H9 (cell line): ENCODE results near the gene INTS6L. TPM values are rescaled to one million over a fixed set of nuclear protein-coding genes. Genes with fewer than 3 reads are reported as not detected.

Experiments
- DNase-seq: peaks from one replicate; pipeline ENCODE4 v3.0.0-alpha.2; 2017
- H2AFZ ChIP-seq: one replicate; pipeline ENCODE4 v1.6.1; 2013; ENCODE audit warnings: mild to moderate bottlenecking, low read length, control low read depth, moderate library complexity
- H2AK5ac ChIP-seq: 2 replicates; pipeline ENCODE4 v1.6.1; 2013; ENCODE audit warnings: low read length, control low read depth, mixed read lengths; ENCODE audit not compliant: insufficient read length
- H2BK120ac ChIP-seq: one replicate; pipeline ENCODE4 v1.6.1; 2013; ENCODE audit warnings: low read depth, mild to moderate bottlenecking, low read length, control low read depth, inconsistent platforms; ENCODE audit not compliant: poor library complexity, severe bottlenecking
- H2BK12ac ChIP-seq: 2 replicates; pipeline ENCODE4 v1.6.1; 2013; ENCODE audit warnings: low read length, control low read depth, mixed read lengths, low read depth; ENCODE audit not compliant: insufficient read length
- H2BK15ac ChIP-seq: 2 replicates; pipeline ENCODE4 v1.6.1; 2013; ENCODE audit warnings: low read depth, low read length, control low read depth
- H2BK20ac ChIP-seq: one replicate; pipeline ENCODE4 v1.6.1; 2013; ENCODE audit warnings: low read depth, mild to moderate bottlenecking, low read length, control low read depth, inconsistent platforms; ENCODE audit not compliant: poor library complexity, severe bottlenecking
- H2BK5ac ChIP-seq: 2 replicates; pipeline ENCODE4 v1.6.1; 2013; ENCODE audit warnings: low read length, control low read depth, mixed read lengths; ENCODE audit not compliant: insufficient read length
- H3K14ac ChIP-seq: 2 replicates; pipeline ENCODE4 v1.6.1; 2013; ENCODE audit warnings: low read length, control low read depth; ENCODE audit not compliant: insufficient read depth
- H3K18ac ChIP-seq: 2 replicates; pipeline ENCODE4 v1.6.1; 2013; ENCODE audit warnings: low read depth, mild to moderate bottlenecking, mixed read lengths, low read length, control low read depth; ENCODE audit not compliant: insufficient read length
- H3K23ac ChIP-seq: 2 replicates; pipeline ENCODE4 v1.6.1; 2013; ENCODE audit warnings: low read length, control low read depth, mixed read lengths, low read depth; ENCODE audit not compliant: insufficient read length
- H3K23me2 ChIP-seq: 2 replicates; pipeline ENCODE4 v1.6.1; 2013; ENCODE audit warnings: low read depth, mild to moderate bottlenecking, mixed read lengths, low read length, control low read depth; ENCODE audit not compliant: insufficient read length, poor library complexity, severe bottlenecking
- H3K27ac ChIP-seq: 2 replicates; pipeline ENCODE4 v1.5.1; 2013; ENCODE audit warnings: low read length, control low read depth, mixed read lengths, low read depth; ENCODE audit not compliant: insufficient read length
- H3K27me3 ChIP-seq: 2 replicates; pipeline ENCODE4 v1.6.1; 2013; ENCODE audit warnings: low read length, control low read depth, inconsistent platforms; ENCODE audit not compliant: insufficient read depth
- H3K4ac ChIP-seq: 2 replicates; pipeline ENCODE4 v1.6.1; 2013; ENCODE audit warnings: low read depth, mild to moderate bottlenecking, control low read depth, inconsistent platforms, low read length, moderate library complexity
- H3K4me1 ChIP-seq: 2 replicates; pipeline ENCODE4 v1.6.1; 2013; ENCODE audit warnings: low read length, control low read depth, inconsistent platforms; ENCODE audit not compliant: insufficient read depth
- H3K4me2 ChIP-seq: 2 replicates; pipeline ENCODE4 v1.6.1; 2013; ENCODE audit warnings: low read length, control low read depth, mixed read lengths; ENCODE audit not compliant: insufficient read length, insufficient read depth
- H3K56ac ChIP-seq: 2 replicates; pipeline ENCODE4 v1.6.1; 2013; ENCODE audit warnings: low read depth, mild to moderate bottlenecking, mixed read lengths, low read length, control low read depth; ENCODE audit not compliant: insufficient read length
- H3K79me1 ChIP-seq: 2 replicates; pipeline ENCODE4 v1.6.1; 2013; ENCODE audit warnings: low read depth, mild to moderate bottlenecking, moderate library complexity, low read length, control low read depth, inconsistent platforms; ENCODE audit not compliant: insufficient read depth, poor library complexity, severe bottlenecking
- H3K79me2 ChIP-seq: 2 replicates; pipeline ENCODE4 v1.6.1; 2013; ENCODE audit warnings: low read length, control low read depth, inconsistent platforms; ENCODE audit not compliant: insufficient read depth
- H3K9ac ChIP-seq: 2 replicates; pipeline ENCODE4 v1.6.1; 2013; ENCODE audit warnings: low read length, control low read depth, mixed read lengths; ENCODE audit not compliant: insufficient read length; ENCODE audit errors: extremely low read depth
- H3K9me3 ChIP-seq: one replicate; pipeline ENCODE4 v1.6.1; 2013; ENCODE audit warnings: low read depth, low read length, inconsistent platforms; ENCODE audit not compliant: control insufficient read depth
- H3T11ph ChIP-seq: one replicate; pipeline ENCODE4 v1.6.1; 2013; ENCODE audit warnings: mild to moderate bottlenecking, low read length, control low read depth, inconsistent platforms
- H4K20me1 ChIP-seq: one replicate; pipeline ENCODE4 v1.6.1; 2013; ENCODE audit not compliant: control insufficient read depth, insufficient read length, insufficient read depth
- H4K5ac ChIP-seq: 2 replicates; pipeline ENCODE4 v1.6.1; 2013; ENCODE audit warnings: low read depth, mild to moderate bottlenecking, mixed read lengths, low read length, control low read depth; ENCODE audit not compliant: insufficient read length
- H4K8ac ChIP-seq: replicated peaks from 2 replicates; pipeline ENCODE4 v1.6.1; 2013; ENCODE audit warnings: low read length, control low read depth, mixed read lengths, low read depth; ENCODE audit not compliant: insufficient read length
- H4K91ac ChIP-seq: 2 replicates; pipeline ENCODE4 v1.6.1; 2013; ENCODE audit warnings: low read depth, mild to moderate bottlenecking, moderate library complexity, mixed read lengths, low read length, control low read depth; ENCODE audit not compliant: insufficient read length
- H3K27ac Mint-ChIP-seq, 3 experiments: 2 replicates in 2 of 3; 3 replicates in 1 of 3; pipeline ENCODE4 v1.8.0; 2020 to 2021; ENCODE audit warnings: mixed read lengths in 3 of 3, mild to moderate bottlenecking in 1 of 3, moderate library complexity in 1 of 3
- H3K27me3 Mint-ChIP-seq: 2 replicates; pipeline ENCODE4 v1.8.0; 2021; ENCODE audit warnings: low read depth, mild to moderate bottlenecking, moderate library complexity, mixed read lengths
- H3K36me3 Mint-ChIP-seq, 3 experiments: 2 replicates in 2 of 3; 3 replicates in 1 of 3; pipeline ENCODE4 v1.8.0; 2020 to 2021; ENCODE audit warnings: low read depth in 3 of 3, mixed read lengths in 3 of 3; ENCODE audit not compliant: insufficient read depth in 1 of 3
- H3K4me1 Mint-ChIP-seq, 2 experiments: 2 replicates each; pipeline ENCODE4 v1.8.0; 2020; ENCODE audit warnings: mixed read lengths in 2 of 2
- H3K4me3 Mint-ChIP-seq, 2 experiments: 2 replicates in 1 of 2; 3 replicates in 1 of 2; pipeline ENCODE4 v1.8.0; 2020 to 2021; ENCODE audit warnings: mild to moderate bottlenecking in 2 of 2, mixed read lengths in 2 of 2, moderate library complexity in 1 of 2
- H3K9me3 Mint-ChIP-seq, 2 experiments: 2 replicates in 1 of 2; 3 replicates in 1 of 2; pipeline ENCODE4 v1.8.0; 2020; ENCODE audit warnings: mild to moderate bottlenecking in 2 of 2, mixed read lengths in 2 of 2, moderate library complexity in 1 of 2
- WGBS: extraction: QIAGEN DNeasy Blood & Tissue Kit; methylation state at CpG from one replicate; pipeline ENCODE4 v1.1.7; 2013; ENCODE audit warnings: missing lambda C conversion rate, low lambda C conversion rate, mixed read lengths; ENCODE audit not compliant: insufficient read length; ENCODE audit errors: extremely low coverage; 5-methylcytosine and 5-hydroxymethylcytosine counted together
- total RNA-seq: library from RNA; stranded (reverse); gene quantifications from 2 replicates; pipeline ENCODE4 v1.2.1, GENCODE V29; 2021
- TF ChIP-seq, protein P1 (sequence below): fragments of 200-600 bp; sonication (generic); conservative IDR thresholded peaks from 3 replicates; pipeline ENCODE4 v1.8.0; 2021; ENCODE audit warnings: antibody characterized with exemption, mild to moderate bottlenecking

INTS6L gene
- total RNA-seq, 1 experiment from 2014 or later: 7.8 TPM

DNA sequence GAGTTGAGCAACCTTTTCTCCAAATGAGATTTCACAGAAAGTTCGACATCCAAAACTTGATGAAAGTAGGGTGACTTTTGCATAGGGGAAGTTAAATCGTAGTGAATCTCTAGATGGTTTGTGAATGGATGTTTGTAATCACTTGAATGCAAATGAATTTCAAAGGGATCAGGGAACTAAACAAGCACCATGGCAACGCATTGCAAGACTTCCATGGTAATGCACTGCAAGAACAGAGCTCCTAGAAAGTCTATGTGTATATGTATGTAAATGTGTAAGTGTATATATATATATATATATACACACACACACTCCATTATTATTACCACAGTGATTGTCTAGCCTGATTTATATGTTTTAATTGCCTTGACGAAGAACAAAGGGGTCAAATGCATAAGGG lies 27.3 kb downstream of the INTS6L start:
- TF ChIP-seq, protein P1, sequence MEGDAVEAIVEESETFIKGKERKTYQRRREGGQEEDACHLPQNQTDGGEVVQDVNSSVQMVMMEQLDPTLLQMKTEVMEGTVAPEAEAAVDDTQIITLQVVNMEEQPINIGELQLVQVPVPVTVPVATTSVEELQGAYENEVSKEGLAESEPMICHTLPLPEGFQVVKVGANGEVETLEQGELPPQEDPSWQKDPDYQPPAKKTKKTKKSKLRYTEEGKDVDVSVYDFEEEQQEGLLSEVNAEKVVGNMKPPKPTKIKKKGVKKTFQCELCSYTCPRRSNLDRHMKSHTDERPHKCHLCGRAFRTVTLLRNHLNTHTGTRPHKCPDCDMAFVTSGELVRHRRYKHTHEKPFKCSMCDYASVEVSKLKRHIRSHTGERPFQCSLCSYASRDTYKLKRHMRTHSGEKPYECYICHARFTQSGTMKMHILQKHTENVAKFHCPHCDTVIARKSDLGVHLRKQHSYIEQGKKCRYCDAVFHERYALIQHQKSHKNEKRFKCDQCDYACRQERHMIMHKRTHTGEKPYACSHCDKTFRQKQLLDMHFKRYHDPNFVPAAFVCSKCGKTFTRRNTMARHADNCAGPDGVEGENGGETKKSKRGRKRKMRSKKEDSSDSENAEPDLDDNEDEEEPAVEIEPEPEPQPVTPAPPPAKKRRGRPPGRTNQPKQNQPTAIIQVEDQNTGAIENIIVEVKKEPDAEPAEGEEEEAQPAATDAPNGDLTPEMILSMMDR: no peak
- Mint-ChIP-seq H3K9me3 (peaks cover 53 to 63% of the 10 kb centered on the region in 2 experiments), H3K27me3 (no peaks in the 10 kb centered on the region; the same call in 1 of the 2 replicates), H3K27ac (no peak overlapping the region), H3K4me3 (no peak overlapping the region), H3K4me1 (peaks cover 3 to 10% of the 10 kb centered on the region in 2 experiments; a peak in 3 of 4 replicates), H3K36me3 (peaks cover 0 to 18% (median 4%) of the 10 kb centered on the region in 3 experiments; a peak in 4 of 7 replicates)
- no peak overlapping the region for H3K56ac ChIP-seq
- no peak overlapping the region for H3K27ac ChIP-seq
- H4K8ac ChIP-seq: no peak overlapping the region
- H4K5ac ChIP-seq: no peak overlapping the region
- no peak overlapping the region for H2BK5ac ChIP-seq
- no peak overlapping the region for H3K4ac ChIP-seq
- H3K18ac ChIP-seq: no peak overlapping the region
- no peak overlapping the region for H2BK20ac ChIP-seq
- no peaks in the 10 kb centered on the region for H3K23me2 ChIP-seq
- DNase-seq: no peak
- no CpG with 5 or more reads among the region's 4 CpGs for WGBS
- no peak overlapping the region for H3K23ac ChIP-seq
- H3K79me2 ChIP-seq: no peaks in the 10 kb centered on the region
- no peak overlapping the region for H3T11ph ChIP-seq
- no peak overlapping the region for H2BK12ac ChIP-seq
- peaks cover 33% of the 10 kb centered on the region for H3K9me3 ChIP-seq
- no peak overlapping the region for H2AFZ ChIP-seq
- no peak overlapping the region for H4K91ac ChIP-seq
- no peaks in the 10 kb centered on the region for H3K4me1 ChIP-seq
- H2BK15ac ChIP-seq: no peak overlapping the region
- H3K14ac ChIP-seq: no peak overlapping the region
- H3K9ac ChIP-seq: no peak overlapping the region
- no peak overlapping the region for H3K4me2 ChIP-seq
- H3K79me1 ChIP-seq: no peaks in the 10 kb centered on the region
- H2AK5ac ChIP-seq: no peak overlapping the region
- no peak overlapping the region for H2BK120ac ChIP-seq
- no peaks in the 10 kb centered on the region for H3K27me3 ChIP-seq
- no peaks in the 10 kb centered on the region for H4K20me1 ChIP-seq
